GM12872 (cell line): ENCODE data around the gene TBC1D9B.

Experiments
- TF ChIP-seq, protein P1 (sequence below): IDR thresholded peaks from 3 replicates; pipeline ENCODE4 v1.5.1; 2011; ENCODE audit warnings: low read depth, mild to moderate bottlenecking, low read length, moderate library complexity; ENCODE audit not compliant: insufficient read depth

Gene TBC1D9B

DNA sequence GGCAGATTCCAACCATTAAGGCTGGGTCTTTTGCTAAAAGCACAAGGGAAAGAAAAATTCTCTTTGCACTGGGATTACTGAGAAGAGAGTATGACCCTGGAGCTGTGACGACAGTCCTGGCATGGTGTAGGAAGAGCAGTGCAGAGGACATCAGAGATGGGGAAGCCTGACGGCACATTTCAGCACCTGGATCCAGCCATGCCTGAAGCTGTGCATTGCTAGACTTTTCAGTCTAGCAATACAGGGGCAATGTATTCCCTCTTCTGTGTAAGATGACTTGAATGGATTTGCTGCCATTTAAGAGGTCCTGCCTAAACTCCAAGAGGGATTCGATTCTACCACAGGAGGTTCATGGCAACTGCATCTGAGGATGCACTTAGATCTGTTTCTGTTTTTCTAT, 36.7 kb downstream of the TBC1D9B start:
- TF ChIP-seq, protein P1, sequence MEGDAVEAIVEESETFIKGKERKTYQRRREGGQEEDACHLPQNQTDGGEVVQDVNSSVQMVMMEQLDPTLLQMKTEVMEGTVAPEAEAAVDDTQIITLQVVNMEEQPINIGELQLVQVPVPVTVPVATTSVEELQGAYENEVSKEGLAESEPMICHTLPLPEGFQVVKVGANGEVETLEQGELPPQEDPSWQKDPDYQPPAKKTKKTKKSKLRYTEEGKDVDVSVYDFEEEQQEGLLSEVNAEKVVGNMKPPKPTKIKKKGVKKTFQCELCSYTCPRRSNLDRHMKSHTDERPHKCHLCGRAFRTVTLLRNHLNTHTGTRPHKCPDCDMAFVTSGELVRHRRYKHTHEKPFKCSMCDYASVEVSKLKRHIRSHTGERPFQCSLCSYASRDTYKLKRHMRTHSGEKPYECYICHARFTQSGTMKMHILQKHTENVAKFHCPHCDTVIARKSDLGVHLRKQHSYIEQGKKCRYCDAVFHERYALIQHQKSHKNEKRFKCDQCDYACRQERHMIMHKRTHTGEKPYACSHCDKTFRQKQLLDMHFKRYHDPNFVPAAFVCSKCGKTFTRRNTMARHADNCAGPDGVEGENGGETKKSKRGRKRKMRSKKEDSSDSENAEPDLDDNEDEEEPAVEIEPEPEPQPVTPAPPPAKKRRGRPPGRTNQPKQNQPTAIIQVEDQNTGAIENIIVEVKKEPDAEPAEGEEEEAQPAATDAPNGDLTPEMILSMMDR: no peak

DNA sequence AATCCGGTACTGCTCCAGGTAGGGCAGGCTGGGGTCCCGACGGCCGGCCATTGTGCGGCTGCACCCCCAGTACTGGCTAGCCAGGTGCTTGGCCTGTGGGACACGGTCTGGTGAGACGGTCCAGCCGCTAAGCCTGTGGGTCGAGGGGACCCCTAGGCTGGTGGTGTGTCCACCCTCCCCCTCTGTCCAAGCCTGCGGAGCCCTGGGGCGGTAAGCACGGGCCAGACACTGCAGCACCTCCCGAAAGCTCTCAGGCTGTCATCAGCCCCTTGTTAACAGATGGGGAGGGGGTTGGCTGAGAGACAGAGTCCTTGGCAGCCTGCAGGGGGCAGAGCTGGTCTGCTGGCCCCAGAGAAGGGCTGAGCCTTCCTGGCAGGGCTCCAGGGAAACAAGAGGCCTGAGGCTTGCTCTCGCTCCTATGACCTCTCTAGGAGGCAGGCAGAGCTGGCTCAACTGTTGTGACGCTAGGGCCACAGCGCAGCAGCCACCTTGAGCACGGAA, 37.2 kb downstream of the TBC1D9B start:
- TF ChIP-seq, protein P1: peak; percentile 39

DNA sequence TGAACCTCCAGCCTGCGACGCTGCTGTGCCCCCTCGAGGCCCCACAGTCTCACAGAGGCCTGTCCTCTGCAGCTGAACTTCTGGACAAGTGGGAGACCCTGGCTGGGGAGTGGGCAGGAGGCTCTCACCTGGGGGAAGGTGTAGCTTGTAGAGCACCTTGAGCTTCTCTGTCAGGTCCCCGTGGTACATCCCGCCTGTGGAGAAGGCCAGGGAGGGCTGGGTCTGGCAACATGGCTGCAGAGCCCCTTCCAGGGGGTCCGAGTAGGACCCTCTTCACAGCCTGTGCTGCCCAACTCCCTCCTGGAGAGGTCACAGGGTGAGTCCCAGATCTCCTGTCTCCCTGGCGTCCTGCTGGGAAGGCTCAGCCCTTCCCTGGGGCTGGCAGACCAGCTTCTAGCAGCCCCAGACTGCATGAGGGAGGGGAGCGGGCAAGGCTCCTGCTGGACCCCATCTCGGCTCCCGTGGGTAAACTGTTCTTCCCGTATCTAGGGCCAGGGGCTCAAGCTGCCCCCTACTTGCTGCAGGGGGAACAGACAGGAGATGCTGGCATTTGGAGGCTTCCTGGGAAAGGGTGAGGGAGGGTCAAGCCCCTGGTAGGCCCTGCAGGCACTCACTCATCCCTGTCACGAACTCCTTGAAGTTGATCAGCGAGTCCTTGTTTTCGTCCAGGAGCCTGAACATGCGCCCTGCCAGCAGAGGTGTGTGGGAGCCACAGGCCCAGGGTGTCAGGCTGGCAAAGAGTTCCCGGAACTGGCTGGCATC, 37.9 kb downstream of the TBC1D9B start:
- TF ChIP-seq, protein P1: no peak

DNA sequence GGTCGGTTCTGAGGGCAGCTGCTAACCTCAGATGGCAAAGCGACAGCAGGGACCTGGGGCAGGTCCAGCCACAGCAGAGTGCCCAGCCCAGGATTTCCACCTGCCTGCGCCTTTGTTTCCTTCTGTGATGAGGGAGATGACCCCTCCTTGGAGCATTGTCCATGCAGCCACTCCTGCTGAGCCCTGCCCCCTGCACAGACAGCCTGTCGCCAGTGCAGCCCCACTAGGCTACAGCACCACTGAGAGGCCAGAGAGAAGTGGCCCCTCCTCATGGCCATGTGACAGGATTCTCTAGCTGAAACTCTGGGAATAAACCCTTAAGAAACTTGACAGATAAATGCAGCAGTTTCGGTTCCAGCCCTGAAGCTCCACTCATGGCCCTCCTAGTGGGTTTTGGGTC, 38.6 kb downstream of the TBC1D9B start:
- TF ChIP-seq, protein P1: no peak

DNA sequence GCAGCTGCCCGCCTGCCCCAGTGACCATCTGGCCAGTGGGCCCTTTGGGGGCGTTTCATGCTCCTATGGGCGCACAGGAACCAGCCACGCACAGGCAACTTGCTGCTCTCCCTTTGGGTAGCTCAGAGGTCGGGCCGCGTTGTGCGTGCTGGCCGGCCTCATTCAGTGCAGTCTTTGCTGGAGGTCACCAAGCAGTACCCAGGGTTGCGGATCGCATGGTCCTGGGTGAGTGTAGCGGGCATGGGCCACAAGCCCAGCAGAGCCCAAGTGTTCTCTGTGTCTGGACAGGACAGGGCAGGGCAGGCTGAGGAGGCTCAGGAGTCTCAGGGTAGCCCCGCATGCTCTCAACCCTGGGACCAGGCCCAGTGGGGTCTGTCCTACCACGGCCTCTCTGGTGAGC, 39.2 kb downstream of the TBC1D9B start:
- TF ChIP-seq, protein P1: no peak

DNA sequence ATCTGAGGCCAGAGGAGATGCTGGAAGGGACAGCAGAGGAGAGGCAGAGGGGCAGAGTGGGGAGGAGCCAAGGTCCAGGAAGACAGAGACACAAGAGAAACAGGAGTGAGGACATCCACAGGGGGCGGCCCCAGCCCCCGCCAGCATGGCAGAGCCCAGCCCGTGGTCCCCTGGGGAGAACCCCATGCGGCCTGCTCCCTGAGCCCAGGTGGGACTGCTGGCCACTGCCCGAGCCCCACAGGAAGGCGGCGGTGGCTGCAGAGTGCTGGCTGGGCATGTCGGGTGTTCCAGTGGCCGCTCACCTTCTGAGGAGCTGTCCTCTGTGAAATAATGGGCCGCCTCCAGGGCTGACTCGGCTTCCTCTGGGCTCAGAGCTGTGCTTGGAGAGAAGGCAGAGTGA, 40.2 kb downstream of the TBC1D9B start:
- TF ChIP-seq, protein P1: no peak

DNA sequence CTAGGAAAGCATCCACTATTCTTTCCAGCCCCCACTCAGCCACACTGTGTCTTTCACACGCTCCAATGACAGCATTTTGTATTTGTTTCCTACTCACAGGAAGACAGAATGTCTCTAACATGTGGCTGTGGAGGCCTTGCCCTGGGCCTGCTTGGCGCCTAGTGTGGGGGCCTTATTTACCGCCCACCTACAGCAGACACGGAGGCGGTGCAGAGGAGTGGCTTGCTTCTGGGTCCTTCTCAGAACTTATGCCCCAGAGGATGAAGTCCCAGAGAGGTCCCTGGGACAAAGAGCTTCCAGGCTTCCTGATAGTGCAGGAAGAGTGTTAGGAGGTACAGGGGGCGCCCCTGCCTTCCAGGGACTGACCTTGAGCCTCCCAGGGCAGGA, 40.6 kb downstream of the TBC1D9B start:
- TF ChIP-seq, protein P1: no peak
